ENCODE measurements around the gene NDRG2.

GRCh38 chr14:21032326-21033132 lies 7.7 kb upstream of the NDRG2 start:
- TF ChIP-seq EZH2phosphoT487 (IDR thresholded peaks at IDR 0.05; ENCODE audit: insufficient read depth, low read depth) (no peak), EZH2 (IDR thresholded peaks at IDR 0.05; ENCODE audit: insufficient read depth, poor library complexity, severe bottlenecking) (no peak)
